ENCODE results near the gene C19orf67. TPM values are rescaled to one million over a fixed set of nuclear protein-coding genes. Genes with fewer than 3 reads are reported as not detected.

Gene C19orf67
- total RNA-seq, 1 experiment from 2014 or later, result 0.39 TPM

DNA sequence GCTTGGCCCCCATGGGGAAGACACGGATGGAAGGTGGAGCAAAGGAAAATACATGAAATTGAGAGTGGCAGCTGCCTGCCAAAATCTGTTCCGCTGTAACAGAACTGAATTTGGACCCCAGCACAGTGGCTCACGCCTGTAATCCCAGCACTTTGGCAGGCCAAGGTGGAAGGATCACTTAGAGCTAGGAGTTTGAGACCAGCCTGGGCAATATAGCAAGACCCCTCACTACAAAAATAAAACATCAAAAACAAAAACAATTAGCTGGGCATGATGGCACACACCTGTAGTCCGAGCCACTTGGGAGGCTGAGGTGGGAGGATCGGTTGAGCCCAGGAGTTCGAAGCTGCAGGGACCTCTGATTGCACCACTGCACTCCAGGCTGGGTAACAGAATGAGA lies 33.1 kb downstream of the C19orf67 start:
- H3K36me3 Mint-ChIP-seq (ENCODE audit: insufficient read depth in 1 of 3, low read depth in 3 of 3), result peaks cover 21 to 30% (median 25%) of the 10 kb centered on the region in 3 experiments
- TF ChIP-seq, protein P1, sequence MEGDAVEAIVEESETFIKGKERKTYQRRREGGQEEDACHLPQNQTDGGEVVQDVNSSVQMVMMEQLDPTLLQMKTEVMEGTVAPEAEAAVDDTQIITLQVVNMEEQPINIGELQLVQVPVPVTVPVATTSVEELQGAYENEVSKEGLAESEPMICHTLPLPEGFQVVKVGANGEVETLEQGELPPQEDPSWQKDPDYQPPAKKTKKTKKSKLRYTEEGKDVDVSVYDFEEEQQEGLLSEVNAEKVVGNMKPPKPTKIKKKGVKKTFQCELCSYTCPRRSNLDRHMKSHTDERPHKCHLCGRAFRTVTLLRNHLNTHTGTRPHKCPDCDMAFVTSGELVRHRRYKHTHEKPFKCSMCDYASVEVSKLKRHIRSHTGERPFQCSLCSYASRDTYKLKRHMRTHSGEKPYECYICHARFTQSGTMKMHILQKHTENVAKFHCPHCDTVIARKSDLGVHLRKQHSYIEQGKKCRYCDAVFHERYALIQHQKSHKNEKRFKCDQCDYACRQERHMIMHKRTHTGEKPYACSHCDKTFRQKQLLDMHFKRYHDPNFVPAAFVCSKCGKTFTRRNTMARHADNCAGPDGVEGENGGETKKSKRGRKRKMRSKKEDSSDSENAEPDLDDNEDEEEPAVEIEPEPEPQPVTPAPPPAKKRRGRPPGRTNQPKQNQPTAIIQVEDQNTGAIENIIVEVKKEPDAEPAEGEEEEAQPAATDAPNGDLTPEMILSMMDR (conservative IDR thresholded peaks at IDR 0.05), result no peak

More for the DNA sequence above, 33.1 kb downstream of the C19orf67 start:
- H2BK20ac ChIP-seq (ENCODE audit: low read depth, low read length, poor library complexity, severe bottlenecking), result no peak overlapping the region
- no peaks in the 10 kb centered on the region for H3K79me1 ChIP-seq (ENCODE audit: insufficient read depth, low read depth, low read length, poor library complexity, severe bottlenecking)
- Mint-ChIP-seq H3K27ac (no peak overlapping the region), H3K9me3 (peaks cover 3 to 7% of the 10 kb centered on the region in 2 experiments; a peak in 3 of 5 replicates), H3K27me3 (ENCODE audit: low read depth) (peaks cover 12% of the 10 kb centered on the region), H3K4me3 (no peak overlapping the region), H3K4me1 (peaks cover 4% of the 10 kb centered on the region in 2 experiments; a peak in 3 of 4 replicates)
- H2BK5ac ChIP-seq (ENCODE audit: insufficient read length, low read length), result no peak overlapping the region
- no peaks in the 10 kb centered on the region for H3K4me1 ChIP-seq (ENCODE audit: insufficient read depth, low read length)
- H3K4ac ChIP-seq (ENCODE audit: low read depth, low read length), result no peak overlapping the region
- no peaks in the 10 kb centered on the region for H3K9me3 ChIP-seq (ENCODE audit: control insufficient read depth, low read depth, low read length)
- no peaks in the 10 kb centered on the region for H3K23me2 ChIP-seq (ENCODE audit: insufficient read length, low read depth, low read length, poor library complexity, severe bottlenecking)
- H3T11ph ChIP-seq (ENCODE audit: low read length), result no peak overlapping the region
- no peaks in the 10 kb centered on the region for H3K79me2 ChIP-seq (ENCODE audit: insufficient read depth, low read length)
- no peak overlapping the region for H3K27ac ChIP-seq (ENCODE audit: insufficient read length, low read depth, low read length)
- no CpG with 5 or more reads among the region's 6 CpGs for WGBS (ENCODE audit: extremely low coverage, insufficient read length, low lambda C conversion rate)
- H4K20me1 ChIP-seq (ENCODE audit: control insufficient read depth, insufficient read depth, insufficient read length), result no peaks in the 10 kb centered on the region
- no peak overlapping the region for H4K8ac ChIP-seq (replicated peaks; ENCODE audit: insufficient read length, low read depth, low read length)
- no peak overlapping the region for H2AK5ac ChIP-seq (ENCODE audit: insufficient read length, low read length)
- no peaks in the 10 kb centered on the region for H3K27me3 ChIP-seq (ENCODE audit: insufficient read depth, low read length)
- no peak overlapping the region for H4K91ac ChIP-seq (ENCODE audit: insufficient read length, low read depth, low read length)
- H3K14ac ChIP-seq (ENCODE audit: insufficient read depth, low read length), result no peak overlapping the region
- H3K23ac ChIP-seq (ENCODE audit: insufficient read length, low read depth, low read length), result no peak overlapping the region
- H3K56ac ChIP-seq (ENCODE audit: insufficient read length, low read depth, low read length), result no peak overlapping the region
- H2AFZ ChIP-seq (ENCODE audit: low read length), result no peak overlapping the region
- H3K18ac ChIP-seq (ENCODE audit: insufficient read length, low read depth, low read length), result no peak overlapping the region
- no peak for DNase-seq
- no peak overlapping the region for H3K9ac ChIP-seq (ENCODE audit: extremely low read depth, insufficient read length, low read length)
- no peak overlapping the region for H2BK15ac ChIP-seq (ENCODE audit: low read depth, low read length)
- H2BK120ac ChIP-seq (ENCODE audit: low read depth, low read length, poor library complexity, severe bottlenecking), result no peak overlapping the region
- no peak overlapping the region for H3K4me2 ChIP-seq (ENCODE audit: insufficient read depth, insufficient read length, low read length)
- H2BK12ac ChIP-seq (ENCODE audit: insufficient read length, low read depth, low read length), result no peak overlapping the region
- no peak overlapping the region for H4K5ac ChIP-seq (ENCODE audit: insufficient read length, low read depth, low read length)

All from H9 (cell line).